Panc1 (cell line): ENCODE results near the gene MAGI1. TPM values are rescaled to one million over a fixed set of nuclear protein-coding genes. Genes with fewer than 3 reads are reported as not detected.

ENCODE experiments used
- ATAC-seq: fragments of 200-7000 bp; cut with Tn5 transposase; 2 replicates; pipeline ENCODE4 v1.9.1; 2020; ENCODE audit warnings: mild to moderate bottlenecking, moderate library complexity
- BruUV-seq: library from RNA; stranded (reverse); fragments of 400-500 nt; replicated peaks from 2 replicates; lab custom pipeline; 2021; lab: Mats Ljungman, UMichigan
- CTCF ChIA-PET: fragments of 300-600 bp; sonication (Branson Sonifier 250); formaldehyde crosslinking; loops from one replicate; lab custom pipeline; 2022; ENCODE audit warnings: antibody characterized with exemption; lab: Charles Lee
- POLR2A ChIA-PET: fragments of 300-600 bp; sonication (Branson Sonifier 250); formaldehyde crosslinking; loops from one replicate; lab custom pipeline; 2022; ENCODE audit warnings: antibody characterized with exemption; lab: Charles Lee
- DNase-seq: peaks from one replicate; pipeline ENCODE4 v3.0.0-alpha.2; 2010; ENCODE audit warnings: low read depth, low spot score
- H3K27ac ChIP-seq: 2 replicates; pipeline ENCODE4 v1.5.1; 2011; ENCODE audit warnings: mild to moderate bottlenecking, low read length, inconsistent platforms
- H3K27me3 ChIP-seq: fragments of 200-500 bp; sonication (Bioruptor generic); 2 replicates; pipeline ENCODE4 v1.6.0; 2014; ENCODE audit warnings: low read length, inconsistent platforms; ENCODE audit not compliant: control insufficient read depth, insufficient read depth
- H3K36me3 ChIP-seq: fragments of 200-500 bp; sonication (Bioruptor generic); 2 replicates; pipeline ENCODE4 v1.5.1; 2014; ENCODE audit warnings: inconsistent platforms, mild to moderate bottlenecking, low read length, moderate library complexity; ENCODE audit not compliant: control insufficient read depth, insufficient read depth
- H3K4me1 ChIP-seq: 2 replicates; pipeline ENCODE4 v1.5.1; 2011; ENCODE audit warnings: inconsistent platforms, mild to moderate bottlenecking, low read length, moderate library complexity; ENCODE audit not compliant: control insufficient read depth, insufficient read depth
- H3K4me3 ChIP-seq, 2 experiments: 2 replicates each; pipeline ENCODE4 v1.5.1; 2011 to 2012; ENCODE audit warnings: low read depth in 2 of 2, low read length in 2 of 2, mild to moderate bottlenecking in 2 of 2, inconsistent platforms in 1 of 2, moderate library complexity in 1 of 2
- H3K9me3 ChIP-seq: fragments of 200-500 bp; sonication (Bioruptor generic); 2 replicates; pipeline ENCODE4 v1.5.1; 2014; ENCODE audit warnings: low read depth, mild to moderate bottlenecking, inconsistent platforms, low read length, moderate library complexity; ENCODE audit not compliant: control insufficient read depth, insufficient read depth
- CTCF ChIP-seq: fragments of 450-650 bp; IDR thresholded peaks from 2 replicates; pipeline ENCODE4 v1.5.1; 2017; ENCODE audit warnings: mild to moderate bottlenecking
- POLR2AphosphoS5 ChIP-seq: IDR thresholded peaks from 2 replicates; pipeline ENCODE4 v1.6.1; 2012; ENCODE audit warnings: mild to moderate bottlenecking, low read depth, low read length, moderate library complexity
- REST ChIP-seq, 2 experiments: IDR thresholded peaks; 2 replicates each; pipeline ENCODE4 v1.6.1; 2011 to 2012; ENCODE audit warnings: low read depth in 2 of 2, control low read depth in 1 of 2, low read length in 1 of 2, mild to moderate bottlenecking in 1 of 2, moderate library complexity in 1 of 2; ENCODE audit not compliant: insufficient read depth in 1 of 2
- SIN3A ChIP-seq: IDR thresholded peaks from 2 replicates; pipeline ENCODE4 v1.6.1; 2012; ENCODE audit warnings: low read depth, mild to moderate bottlenecking, low read length, moderate library complexity, borderline replicate concordance; ENCODE audit not compliant: insufficient read depth
- TCF7L2 ChIP-seq: IDR thresholded peaks from 2 replicates; pipeline ENCODE4 v1.6.1; 2011; ENCODE audit warnings: mild to moderate bottlenecking, low read depth, low read length, inconsistent platforms
- in situ Hi-C: cut with HindIII; loops from 2 replicates; pipeline ENCODE4 v1.10.0; 2016; ENCODE audit warnings: low sequenced_read_pairs, low pct_unique_long_range_greater_than_20kb
- intact Hi-C: fragments of 100-400 bp; cut with micrococcal nuclease; formaldehyde crosslinking; loops from one replicate; pipeline ENCODE4 v1.10.0; 2022; ENCODE audit not compliant: unreplicated experiment
- total RNA-seq: library from RNA; stranded (reverse); gene quantifications from one replicate; pipeline ENCODE4 v1.2.1, GENCODE V29; 2021; ENCODE audit not compliant: unreplicated experiment

Gene MAGI1
- total RNA-seq, 1 experiment from 2014 or later, result 9.5 TPM

- Histone ChIP-seq H3K27ac (no peak overlapping the region), H3K36me3 (no peaks in the 10 kb centered on the region), H3K9me3 (no peaks in the 10 kb centered on the region), H3K4me3 (no peak overlapping the region), H3K27me3 (no peaks in the 10 kb centered on the region), H3K4me1 (no peaks in the 10 kb centered on the region; the same call in 1 of the 2 replicates)
- in situ Hi-C loops (no loop called here), intact Hi-C loops (no loop called here)
- no peak for DNase-seq
- no peak for TF ChIP-seq TCF7L2
- TF ChIP-seq CTCF, result no peak
- ChIA-PET POLR2A (no interaction called here), CTCF (no interaction called here)
- BruUV-seq, result no TSS peak
- ATAC-seq, result no peak
Observed at GRCh38 chr3:66017084-66017483, 21.6 kb downstream of the MAGI1 start.

GRCh38 chr3:66015841-66016240 is 22.9 kb downstream of the MAGI1 start:
- ChIA-PET POLR2A (no interaction called here), CTCF (interaction anchor here (0.5 kb wide), 1 partner anchor 1869 kb away, joined by 3 read pairs; no protein-coding TSS in a partner anchor)
- Histone ChIP-seq H3K4me1 (no peaks in the 10 kb centered on the region; the same call in 1 of the 2 replicates), H3K36me3 (no peaks in the 10 kb centered on the region), H3K4me3 (no peak overlapping the region), H3K27ac (no peak overlapping the region), H3K27me3 (no peaks in the 10 kb centered on the region), H3K9me3 (no peaks in the 10 kb centered on the region)
- ATAC-seq, result no peak
- BruUV-seq, result no TSS peak
- in situ Hi-C loops (no loop called here), intact Hi-C loops (no loop called here)
- DNase-seq, result no peak
- TF ChIP-seq REST (IDR thresholded peaks at IDR 0.05; ENCODE audit: insufficient read depth in 1 of 2, low read depth in 2 of 2, low read length in 1 of 2), result no peak

GRCh38 chr3:66014651-66015050 is 24.1 kb downstream of the MAGI1 start:
- no peaks in the 10 kb centered on the region for H3K9me3 ChIP-seq
- no peak overlapping the region for H3K27ac ChIP-seq
- no TSS peak for BruUV-seq
- in situ Hi-C loops (no loop called here), intact Hi-C loops (no loop called here)
- TF ChIP-seq CTCF (no peak), SIN3A (no peak), POLR2AphosphoS5 (no peak), TCF7L2 (no peak), REST (IDR thresholded peaks at IDR 0.05; ENCODE audit: insufficient read depth in 1 of 2, low read depth in 2 of 2, low read length in 1 of 2) (no peak)
- ATAC-seq, result no peak
- DNase-seq, result no peak
- CTCF ChIA-PET, result no interaction called here
- H3K36me3 ChIP-seq, result no peaks in the 10 kb centered on the region
- POLR2A ChIA-PET, result no interaction called here
- H3K4me3 ChIP-seq, result no peak overlapping the region
- H3K27me3 ChIP-seq, result no peaks in the 10 kb centered on the region
- no peaks in the 10 kb centered on the region; the same call in 1 of the 2 replicates for H3K4me1 ChIP-seq
